SK-N-DZ (cell line): ENCODE measurements around the gene ATXN7L1.

Experiments
- DNase-seq: peaks from one replicate; pipeline ENCODE4 v3.0.0-alpha.2; 2015; ENCODE audit warnings: low spot score

The ATXN7L1 gene

GRCh38 chr7:105677817-105678573 lies 198.4 kb downstream of the ATXN7L1 start:
- no peak for DNase-seq

- DNase-seq, result no peak
Observed at GRCh38 chr7:105677410-105677730, 199.0 kb downstream of the ATXN7L1 start.

- no peak for DNase-seq
Observed at GRCh38 chr7:105675934-105676371, 200.4 kb downstream of the ATXN7L1 start.

GRCh38 chr7:105674200-105674920 lies 202.0 kb downstream of the ATXN7L1 start:
- DNase-seq, result no peak

- DNase-seq, result no peak
Observed at GRCh38 chr7:105673367-105674084, 202.9 kb downstream of the ATXN7L1 start.

- DNase-seq, result no peak
Observed at GRCh38 chr7:105672801-105673200, 203.6 kb downstream of the ATXN7L1 start.

- no peak for DNase-seq
Observed at GRCh38 chr7:105666324-105666723, 210.1 kb downstream of the ATXN7L1 start.

- DNase-seq, result no peak
Observed at GRCh38 chr7:105665684-105666083, 210.7 kb downstream of the ATXN7L1 start.

GRCh38 chr7:105664816-105665525 lies 211.4 kb downstream of the ATXN7L1 start:
- no peak for DNase-seq

- no peak for DNase-seq
Observed at GRCh38 chr7:105662998-105663397, 213.4 kb downstream of the ATXN7L1 start.

GRCh38 chr7:105661625-105662024 lies 214.8 kb downstream of the ATXN7L1 start:
- DNase-seq, result no peak

GRCh38 chr7:105656922-105657521 lies 219.4 kb downstream of the ATXN7L1 start:
- DNase-seq, result no peak

GRCh38 chr7:105655500-105656380 lies 220.7 kb downstream of the ATXN7L1 start:
- peak; percentile 54 for DNase-seq

- no peak for DNase-seq
Observed at GRCh38 chr7:105655067-105655466, 221.3 kb downstream of the ATXN7L1 start.

GRCh38 chr7:105654095-105654686 lies 222.2 kb downstream of the ATXN7L1 start:
- no peak for DNase-seq

GRCh38 chr7:105653441-105654005 lies 222.9 kb downstream of the ATXN7L1 start:
- no peak for DNase-seq

GRCh38 chr7:105652359-105652993 lies 223.9 kb downstream of the ATXN7L1 start:
- DNase-seq, result peak; percentile 77

- no peak for DNase-seq
Observed at GRCh38 chr7:105651798-105652197, 224.6 kb downstream of the ATXN7L1 start.

GRCh38 chr7:105650382-105650970 lies 225.9 kb downstream of the ATXN7L1 start:
- no peak for DNase-seq
